Stromal cell of bone marrow (primary cell): ENCODE measurements around the gene KRTAP1-4.
"Not testable (repeated sequence)": the region's sequence is repeated elsewhere in the genome, so short reads cannot be mapped to it uniquely, and the experiment has no call there.

Experiments used
- DNase-seq: peaks from one replicate; pipeline ENCODE4 v3.0.0-alpha.2; 2012; ENCODE audit warnings: low read depth

KRTAP1-4 gene

GRCh38 chr17:41029633-41030245, at the start of gene KRTAP1-4:
TSS of gene KRTAP1-4 (minus strand) at chr17:41030195. CDS start at chr17:41030078, 117 bp downstream.
- DNase-seq, result no peak

- DNase-seq, result no peak
These were observed 46.8 kb upstream of the KRTAP1-4 start for GRCh38 chr17:41076788-41077187.

GRCh38 chr17:41073676-41074075, 43.7 kb upstream of the KRTAP1-4 start:
- no peak for DNase-seq

- no peak for DNase-seq
These were observed 41.8 kb upstream of the KRTAP1-4 start for GRCh38 chr17:41071606-41072360.

- no peak for DNase-seq
These were observed 39.0 kb upstream of the KRTAP1-4 start for GRCh38 chr17:41069031-41069430.

- DNase-seq, result no peak
These were observed 37.3 kb upstream of the KRTAP1-4 start for GRCh38 chr17:41067281-41067680.

- DNase-seq, result peak; percentile 46
These were observed 36.0 kb upstream of the KRTAP1-4 start, which contains the start of gene KRTAP2-4 for GRCh38 chr17:41065829-41066624. TSS of gene KRTAP2-4 (minus strand) at chr17:41065879. CDS start at chr17:41065845, 34 bp downstream.

- DNase-seq, result not testable (repeated sequence)
These were observed 35.2 kb upstream of the KRTAP1-4 start for GRCh38 chr17:41065016-41065689.

GRCh38 chr17:41064301-41064700, 34.3 kb upstream of the KRTAP1-4 start:
- no peak for DNase-seq

GRCh38 chr17:41063449-41063848, 33.5 kb upstream of the KRTAP1-4 start:
- DNase-seq, result no peak

GRCh38 chr17:41061964-41062363, 32.0 kb upstream of the KRTAP1-4 start:
- peak; percentile 88 for DNase-seq

- peak; percentile 88 for DNase-seq
These were observed 30.1 kb upstream of the KRTAP1-4 start, which contains the start of gene KRTAP2-3 for GRCh38 chr17:41060052-41060604. TSS of gene KRTAP2-3 (minus strand) at chr17:41060114. CDS start at chr17:41060050, 64 bp downstream.

GRCh38 chr17:41059276-41060051, 29.5 kb upstream of the KRTAP1-4 start:
- DNase-seq, result peak; percentile 73

GRCh38 chr17:41058741-41059140, 28.7 kb upstream of the KRTAP1-4 start:
- DNase-seq, result no peak

- DNase-seq, result no peak
These were observed 27.6 kb upstream of the KRTAP1-4 start for GRCh38 chr17:41057547-41057946.

- DNase-seq, result not testable (repeated sequence)
These were observed 25.1 kb upstream of the KRTAP1-4 start, which contains the start of gene KRTAP2-2 for GRCh38 chr17:41055130-41055529. TSS of gene KRTAP2-2 (minus strand) at chr17:41055230. CDS start at chr17:41055211, 19 bp downstream.

GRCh38 chr17:41054556-41054955, 24.6 kb upstream of the KRTAP1-4 start:
- not testable (repeated sequence) for DNase-seq

GRCh38 chr17:41054025-41054424, 24.0 kb upstream of the KRTAP1-4 start:
- no peak for DNase-seq

GRCh38 chr17:41052566-41052965, 22.6 kb upstream of the KRTAP1-4 start:
- DNase-seq, result no peak

GRCh38 chr17:41049110-41049509, 19.1 kb upstream of the KRTAP1-4 start:
- peak; percentile 57 for DNase-seq

GRCh38 chr17:41048441-41048840, 18.4 kb upstream of the KRTAP1-4 start:
- no peak for DNase-seq
